Hematopoietic multipotent progenitor cell (in vitro differentiated cells): ENCODE results near the gene TBC1D2B. TPM values are rescaled to one million over a fixed set of nuclear protein-coding genes. Genes with fewer than 3 reads are reported as not detected.

Experiments
- DNase-seq, 3 donors: peaks; one replicate each; pipeline ENCODE4 v3.0.0-alpha.2; 2011 to 2015; ENCODE audit warnings: low read depth in 2 of 3, low spot score in 2 of 3
- total RNA-seq: library from RNA; depleted of rRNA; stranded (reverse); fragments of >200 nt; gene quantifications from one replicate; pipeline ENCODE4 v1.2.3, GENCODE V29; 2012

TBC1D2B gene
- total RNA-seq, 1 donor: 33.7 TPM

GRCh38 chr15:78037779-78038305, 39.7 kb downstream of the TBC1D2B start:
- no peak for DNase-seq

GRCh38 chr15:78037328-78037727, 40.2 kb downstream of the TBC1D2B start:
- no peak for DNase-seq

- DNase-seq: no peak
Measured at GRCh38 chr15:78035861-78036476, 41.5 kb downstream of the TBC1D2B start.

- DNase-seq: peak in 2 of 3 donors; percentile 48 to 62
Measured at GRCh38 chr15:78035321-78035751, 42.2 kb downstream of the TBC1D2B start.

GRCh38 chr15:78034495-78035191, 42.9 kb downstream of the TBC1D2B start:
- DNase-seq: peak in 2 of 3 donors; percentile 47 to 63

GRCh38 chr15:78033864-78034263, 43.6 kb downstream of the TBC1D2B start:
- no peak for DNase-seq

- DNase-seq: no peak
Measured at GRCh38 chr15:78032671-78033070, 44.8 kb downstream of the TBC1D2B start.

GRCh38 chr15:78024883-78025282, 52.6 kb downstream of the TBC1D2B start:
- DNase-seq: no peak

- DNase-seq: no peak
Measured at GRCh38 chr15:78024519-78024870, 53.0 kb downstream of the TBC1D2B start.

- no peak for DNase-seq
Measured at GRCh38 chr15:78023865-78024518, 53.5 kb downstream of the TBC1D2B start.

GRCh38 chr15:78023081-78023665, 54.3 kb downstream of the TBC1D2B start:
- no peak for DNase-seq

GRCh38 chr15:78021761-78022160, 55.8 kb downstream of the TBC1D2B start:
- DNase-seq: no peak

GRCh38 chr15:78020007-78020406, 57.5 kb downstream of the TBC1D2B start:
- DNase-seq: no peak

GRCh38 chr15:78018946-78019644, 58.4 kb downstream of the TBC1D2B start:
- peak in 2 of 3 donors; percentile 81 to 91 for DNase-seq

GRCh38 chr15:78018445-78018844, 59.1 kb downstream of the TBC1D2B start:
- no peak for DNase-seq

GRCh38 chr15:78016860-78017259, 60.7 kb downstream of the TBC1D2B start:
- DNase-seq: no peak

GRCh38 chr15:78012643-78013077, 64.9 kb downstream of the TBC1D2B start:
- DNase-seq: no peak

- no peak for DNase-seq
Measured at GRCh38 chr15:78010067-78010466, 67.4 kb downstream of the TBC1D2B start.

- DNase-seq: no peak
Measured at GRCh38 chr15:78007964-78008886, 69.3 kb downstream of the TBC1D2B start.
